Purkinje cell (primary cell): ENCODE measurements around the gene NOL3. TPM values are rescaled to one million over a fixed set of nuclear protein-coding genes. Genes with fewer than 3 reads are reported as not detected.

Experiments
- polyA plus RNA-seq: library from polyadenylated mRNA; unstranded; fragments of >200 nt; fragmentation: Nextera tagmentation; gene quantifications from 2 replicates; pipeline ENCODE4 v1.2.1, GENCODE V29; 2014

NOL3 gene
- 6.3 and 9.0 TPM in 2 replicates for polyA plus RNA-seq

DNA sequence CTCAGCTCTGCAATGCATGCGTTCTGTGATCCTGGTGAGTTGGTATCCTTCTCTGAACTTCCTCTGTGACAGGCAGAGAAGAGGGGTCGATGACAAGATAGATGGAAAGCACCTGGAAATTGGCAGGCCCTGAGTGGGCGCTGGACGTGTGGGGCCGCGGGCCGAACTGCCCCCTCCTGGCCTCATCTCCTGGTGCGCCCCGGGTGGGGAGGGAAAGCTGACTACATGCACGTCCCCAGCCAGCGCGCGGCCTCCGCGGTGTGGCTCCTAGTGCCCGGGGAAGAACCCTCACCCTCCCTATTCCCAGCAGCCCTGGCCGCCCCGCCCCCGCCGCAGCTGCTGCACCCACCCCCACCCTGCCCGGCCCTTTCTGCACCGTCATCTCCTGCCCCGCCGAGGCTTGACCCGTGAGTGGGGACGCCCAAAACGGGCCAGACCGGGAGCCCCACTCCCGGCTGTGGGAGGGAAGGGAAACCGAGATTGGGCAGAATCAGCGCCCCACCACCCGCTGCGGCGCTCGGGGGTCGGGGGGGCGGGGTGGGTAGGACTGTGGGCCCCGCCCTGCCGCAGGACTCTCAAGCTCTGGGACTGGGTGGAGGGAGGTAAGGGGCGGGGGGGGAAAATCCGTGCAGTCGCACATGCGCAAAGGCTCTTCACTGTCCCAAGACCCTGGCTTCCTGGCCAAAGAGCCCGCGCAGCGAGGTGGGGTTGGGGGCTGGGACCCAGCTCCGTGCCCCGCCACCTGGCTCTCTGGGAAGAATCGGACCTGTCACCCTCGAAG, at the start of gene NOL3:
NOL3 (plus strand) TSS at position 371 of the 781 bp plus-strand sequence.

GRCh38 chr16:67150833-67151396, 19.4 kb upstream of the NOL3 start, which contains the start of gene B3GNT9:
Gene B3GNT9, minus strand, starts transcription at chr16:67150998. Its CDS starts 513 bp downstream, at chr16:67150485.

GRCh38 chr16:67164599-67165061, 5.7 kb upstream of the NOL3 start, which contains the start of gene HSF4:
Gene HSF4, plus strand, starts transcription at chr16:67164745. Its CDS starts 67 bp downstream, at chr16:67164812.

DNA sequence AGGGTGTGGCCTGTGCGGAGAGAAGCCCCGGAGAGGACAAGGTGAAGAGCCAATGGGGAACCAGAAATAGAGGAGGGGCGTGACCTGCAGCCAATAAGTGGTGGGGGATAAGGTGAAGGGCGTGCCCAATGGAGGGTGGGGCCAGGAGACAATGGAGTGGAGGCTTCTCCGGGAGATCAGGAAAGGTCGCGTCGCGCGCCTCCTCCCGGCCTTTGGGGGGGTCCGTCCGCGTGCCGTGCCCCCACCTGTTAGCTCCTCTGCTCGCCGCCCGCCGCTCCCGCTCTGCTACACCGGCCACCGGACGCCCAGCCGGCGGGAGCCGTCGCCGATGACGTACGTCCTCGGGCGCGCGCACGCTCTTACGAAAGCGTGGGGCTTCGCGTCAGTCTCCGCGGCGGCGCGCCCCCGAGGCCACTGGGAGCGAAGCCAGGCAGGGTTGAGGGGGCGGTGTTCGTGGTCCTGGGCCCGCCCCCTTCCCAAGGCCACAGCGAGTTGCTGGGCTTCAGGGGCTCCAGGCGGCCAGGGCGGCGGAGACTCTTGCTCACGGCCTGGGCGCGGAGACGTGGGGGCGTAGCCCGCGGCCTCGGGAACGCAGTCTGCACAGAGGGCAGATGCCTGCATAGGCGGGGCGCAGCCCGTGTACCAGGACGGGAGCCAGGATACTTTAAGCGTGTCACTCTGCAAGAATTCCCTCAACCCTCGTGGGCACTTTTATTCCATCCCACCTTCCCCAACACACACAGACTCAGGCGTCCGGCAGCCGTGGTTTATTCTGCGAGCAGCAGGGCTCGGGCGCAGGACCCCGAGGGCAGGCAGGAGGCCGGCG, 13.5 kb downstream of the NOL3 start, which contains the start of gene MATCAP1:
MATCAP1 (minus strand) TSS at position 337 of the 826 bp plus-strand sequence. CDS start 3,353 bp downstream, outside the sequence.

GRCh38 chr16:67190041-67190440, 19.7 kb downstream of the NOL3 start, which contains the start of gene EXOC3L1:
Gene EXOC3L1, minus strand, starts transcription at chr16:67190136. Its CDS starts 460 bp downstream, at chr16:67189676.

DNA sequence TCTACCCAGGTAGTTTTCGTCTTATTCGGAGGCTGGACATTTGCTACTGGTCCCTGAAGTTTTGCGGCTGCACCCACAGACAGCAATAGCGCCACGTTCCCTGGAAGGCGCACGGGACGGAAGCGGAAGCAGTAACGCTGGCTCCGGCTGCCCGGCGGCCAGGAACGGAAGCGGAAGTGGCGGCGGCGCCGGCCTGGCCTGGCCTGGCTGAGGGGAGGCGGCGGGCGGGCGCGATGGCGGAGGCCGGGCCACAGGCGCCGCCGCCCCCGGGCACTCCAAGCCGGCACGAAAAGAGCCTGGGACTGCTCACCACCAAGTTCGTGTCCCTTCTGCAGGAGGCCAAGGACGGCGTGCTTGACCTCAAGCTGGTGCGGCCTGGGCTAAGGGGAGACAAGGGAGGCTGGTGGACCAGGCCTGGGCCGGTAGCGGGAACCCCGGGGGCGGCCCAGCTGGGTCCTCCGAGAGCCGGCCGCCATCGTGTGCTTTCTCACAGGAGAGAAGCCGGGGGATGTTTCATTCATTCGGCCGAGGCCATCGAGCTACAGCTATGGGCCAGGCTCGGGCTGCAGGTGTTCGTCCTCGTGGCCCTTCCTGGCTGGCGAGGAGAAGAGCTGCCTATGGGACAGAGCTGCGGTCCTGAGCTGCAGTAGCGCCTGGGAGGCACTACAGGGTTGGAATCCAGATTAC, 21.8 kb downstream of the NOL3 start, which contains the start of gene E2F4:
E2F4 (plus strand) TSS at position 161 of the 687 bp plus-strand sequence; CDS start at position 234, 73 bp downstream.

GRCh38 chr16:67199011-67199807, 28.9 kb downstream of the NOL3 start, which contains the start of gene ELMO3:
Gene ELMO3, plus strand, starts transcription at chr16:67199131. Its CDS starts 196 bp downstream, at chr16:67199327.

Other genes starting within 250 kb of the NOL3 start
- not detected in 2 replicates for gene RRAD, start 245.0 kb upstream of the NOL3 start, polyA plus RNA-seq
- gene CIAO2B, start 236.1 kb upstream of the NOL3 start, polyA plus RNA-seq = 100 and 132 TPM in 2 replicates
- gene CES2, start 235.0 kb upstream of the NOL3 start, polyA plus RNA-seq = 0.81 and 2.0 TPM in 2 replicates
- gene CES3, start 209.3 kb upstream of the NOL3 start, polyA plus RNA-seq = 0.86 and 0.90 TPM in 2 replicates
- gene CES4A, start 181.9 kb upstream of the NOL3 start, polyA plus RNA-seq = 2.8 and 6.0 TPM in 2 replicates
- 3.7 and 7.3 TPM in 2 replicates for gene CBFB, start 141.4 kb upstream of the NOL3 start, polyA plus RNA-seq
- gene PHAF1, start 60.6 kb upstream of the NOL3 start, polyA plus RNA-seq = 4.7 and 14.2 TPM in 2 replicates
- gene B3GNT9, start 19.5 kb upstream of the NOL3 start, polyA plus RNA-seq = not detected in 2 replicates
- gene TRADD, start 10.6 kb upstream of the NOL3 start, polyA plus RNA-seq = 0.99 TPM in 1 of 2 replicates, not detected in the other
- gene FBXL8, start 10.6 kb upstream of the NOL3 start, polyA plus RNA-seq = 0.81 TPM in 1 of 2 replicates, not detected in the other
- gene HSF4, start 5.8 kb upstream of the NOL3 start, polyA plus RNA-seq = 1.9 and 3.9 TPM in 2 replicates
- 12.0 and 13.3 TPM in 2 replicates for gene MATCAP1, start 13.4 kb downstream of the NOL3 start, polyA plus RNA-seq
- gene EXOC3L1, start 19.6 kb downstream of the NOL3 start, polyA plus RNA-seq = not detected in 2 replicates
- gene E2F4, start 21.6 kb downstream of the NOL3 start, polyA plus RNA-seq = 4.5 and 7.4 TPM in 2 replicates
- gene ELMO3, start 28.6 kb downstream of the NOL3 start, polyA plus RNA-seq = not detected in 2 replicates
- 357 and 366 TPM in 2 replicates for gene TMEM208, start 56.6 kb downstream of the NOL3 start, polyA plus RNA-seq
- gene FHOD1, start 76.9 kb downstream of the NOL3 start, polyA plus RNA-seq = 2.6 and 3.7 TPM in 2 replicates
- gene SLC9A5, start 78.4 kb downstream of the NOL3 start, polyA plus RNA-seq = 1.1 and 1.7 TPM in 2 replicates
- gene PLEKHG4, start 109.0 kb downstream of the NOL3 start, polyA plus RNA-seq = 1.4 TPM in 1 of 2 replicates, not detected in the other
- gene KCTD19, start 156.2 kb downstream of the NOL3 start, polyA plus RNA-seq = not detected in 2 replicates
- 2.1 and 3.7 TPM in 2 replicates for gene LRRC36, start 156.3 kb downstream of the NOL3 start, polyA plus RNA-seq
- 55.4 and 88.4 TPM in 2 replicates for gene TPPP3, start 223.0 kb downstream of the NOL3 start, polyA plus RNA-seq
- 0.16 and 0.20 TPM in 2 replicates for gene ZDHHC1, start 245.9 kb downstream of the NOL3 start, polyA plus RNA-seq